ENCODE results near the gene ARL3.

GRCh38 chr10:102624751-102625645, 89.2 kb downstream of the ARL3 start:
- TF ChIP-seq POLR2A (IDR thresholded peaks at IDR 0.05) (no peak), CTCF (IDR thresholded peaks at IDR 0.05) (no peak)

All from lower leg skin (tissue), 3 donors.